ENCODE measurements around the gene METTL22. TPM values are rescaled to one million over a fixed set of nuclear protein-coding genes. Genes with fewer than 3 reads are reported as not detected.

Gene METTL22
- total and polyA plus RNA-seq, 2 donors (not counting 3 experiments of a cell fraction or from before 2014, with no cell fraction given): 42.0 to 52.6 TPM

GRCh38 chr16:8663192-8664089 is 41.9 kb downstream of the METTL22 start:
- no TSS peak for BruUV-seq (replicated peaks)
- no peak overlapping the region for H2AFZ ChIP-seq (ENCODE audit: low read depth, low read length)
- H4K20me1 ChIP-seq (replicated peaks; ENCODE audit: control insufficient read depth, extremely low read depth, insufficient read depth, low read length): no peaks in the 10 kb centered on the region
- DNase-seq (ENCODE audit: low read depth, low spot score) (no peak), FAIRE-seq (no peak)
- H3K9ac ChIP-seq (replicated peaks; ENCODE audit: extremely low read depth, insufficient read depth, low read length): no peak overlapping the region
- TF ChIP-seq JUN (IDR thresholded peaks at IDR 0.05; ENCODE audit: borderline replicate concordance, insufficient read depth, insufficient read length, low read depth): no peak
- no peak for TF ChIP-seq MYC (IDR thresholded peaks at IDR 0.05; ENCODE audit: low read depth, low read length)
- TF ChIP-seq MAX (IDR thresholded peaks at IDR 0.05; ENCODE audit: insufficient read depth, insufficient read length): no peak
- TF ChIP-seq FOS (IDR thresholded peaks at IDR 0.05; ENCODE audit: borderline replicate concordance, insufficient read depth, low read length): no peak
- TF ChIP-seq CTCF (IDR thresholded peaks at IDR 0.05; ENCODE audit: extremely low read depth in 1 of 2, insufficient read depth in 1 of 2, low read depth in 1 of 2, low read length in 2 of 2): no peak
- no peak for TF ChIP-seq POLR2A (IDR thresholded peaks at IDR 0.05; ENCODE audit: low read depth, low read length)
- H3K27me3 ChIP-seq (ENCODE audit: control insufficient read depth in 2 of 2, insufficient read depth in 2 of 2, low read length in 2 of 2): no peaks in the 10 kb centered on the region
- dilution Hi-C loops (cut with MboI; ENCODE audit: extremely low pct_ligation_motif_present, low sequenced_read_pairs) (no loop called here), intact Hi-C loops (cut with micrococcal nuclease) (no loop called here)
- ChIA-PET POLR2A (no interaction called here), CTCF (interaction anchor here (1.2 to 6.2 kb wide), 4 partner anchors 128 to 370 kb away, joined by 3 to 92 read pairs (median 22); partner anchors contain the start of gene LITAFD)
- no peaks in the 10 kb centered on the region for H3K9me1 ChIP-seq (replicated peaks; ENCODE audit: control insufficient read depth, extremely low read depth, insufficient read depth, low read length)
- H3K9me3 ChIP-seq (replicated peaks; ENCODE audit: control insufficient read depth, insufficient read depth, low read length): no peaks in the 10 kb centered on the region
- H3K4me1 ChIP-seq (ENCODE audit: control insufficient read depth, extremely low read depth, insufficient read depth, low read length): no peaks in the 10 kb centered on the region
- no peaks in the 10 kb centered on the region for H3K36me3 ChIP-seq (ENCODE audit: control insufficient read depth in 2 of 2, extremely low read depth in 1 of 2, insufficient read depth in 2 of 2, low read length in 2 of 2)
- no peak overlapping the region for H3K27ac ChIP-seq (ENCODE audit: insufficient read depth, low read depth, low read length)
- no peaks in the 10 kb centered on the region for H3K79me2 ChIP-seq (ENCODE audit: control insufficient read depth, insufficient read depth, low read length)
- H3K4me2 ChIP-seq (ENCODE audit: insufficient read depth, low read length): no peak overlapping the region
- H3K4me3 ChIP-seq (replicated peaks in 1 of 3; ENCODE audit: insufficient read depth in 1 of 3, low read depth in 1 of 3, low read length in 3 of 3): no peak overlapping the region
